Gastrocnemius medialis (tissue), 4 donors: ENCODE results near the gene NLRX1. TPM values are rescaled to one million over a fixed set of nuclear protein-coding genes. Genes with fewer than 3 reads are reported as not detected.

Source experiments
- ATAC-seq, 2 donors: fragments of 150-250 bp; one replicate each; pipeline ENCODE4 v1.9.1; 2016
- DNase-seq, 2 donors: peaks; one replicate each; pipeline ENCODE4 v3.0.0-alpha.2; 2019
- H3K27ac ChIP-seq, 4 donors: fragments of 200-600 bp; sonication (generic); 1 replicate in 1 of 4; 2 replicates in 3 of 4; pipeline ENCODE4 v1.5.1; 2016 to 2018; ENCODE audit warnings: mild to moderate bottlenecking in 2 of 4, moderate library complexity in 1 of 4
- H3K27me3 ChIP-seq, 3 donors: fragments of 200-600 bp; sonication (generic) in 2 of 3; 1 replicate in 1 of 3; 2 replicates in 2 of 3; pipeline versions ENCODE4 v1.5.1 to v1.6.0; 2016 to 2019; ENCODE audit warnings: mild to moderate bottlenecking in 1 of 3, moderate library complexity in 1 of 3
- H3K36me3 ChIP-seq, 2 donors: fragments of 200-600 bp; sonication (generic) in 1 of 2; one replicate each; pipeline ENCODE4 v1.5.1; 2017 to 2018
- H3K4me1 ChIP-seq, 2 donors: fragments of 200-600 bp; sonication (generic) in 1 of 2; one replicate each; pipeline ENCODE4 v1.5.1; 2016 to 2017; ENCODE audit warnings: mild to moderate bottlenecking in 2 of 2
- H3K4me3 ChIP-seq, 4 donors: fragments of 200-600 bp; sonication (generic) in 3 of 4; 1 replicate in 1 of 4; 2 replicates in 3 of 4; pipeline ENCODE4 v1.5.1; 2016 to 2019; ENCODE audit warnings: mild to moderate bottlenecking in 2 of 4
- H3K9me3 ChIP-seq, 3 donors: fragments of 200-600 bp; sonication (generic) in 2 of 3; 1 replicate in 1 of 3; 2 replicates in 2 of 3; pipeline ENCODE4 v1.5.1; 2016 to 2019
- POLR2A ChIP-seq, 2 donors: fragments of 450-650 bp; IDR thresholded peaks; one replicate each; pipeline ENCODE4 v1.6.1; 2017; ENCODE audit warnings: antibody characterized with exemption in 2 of 2, mild to moderate bottlenecking in 2 of 2, moderate library complexity in 2 of 2
- in situ Hi-C, 4 donors: fragments of 200-750 bp; cut with MboI; loops; one replicate each; pipeline versions ENCODE4 v1.15.0 to v1.8.0; 2017; ENCODE audit warnings: low sequenced_read_pairs in 4 of 4
- intact Hi-C: fragments of 100-400 bp; cut with DNase I; formaldehyde crosslinking; loops from one replicate; pipeline ENCODE4 v1.15.1; 2023; ENCODE audit warnings: low total_unique reads
- total RNA-seq, 4 donors: library from RNA; depleted of rRNA; stranded (reverse); fragments of >200 nt; gene quantifications; one replicate each; pipeline versions ENCODE4 v1.1.0 to v1.2.3, GENCODE V29; 2016
- TF ChIP-seq, protein P1 (sequence below), 5 experiments: fragments of 450-650 bp in 3 of 5; fragments of 200-600 bp in 2 of 5; sonication (generic) in 2 of 5; IDR thresholded peaks in 4 of 5; conservative IDR thresholded peaks in 1 of 5; 1 replicate in 4 of 5; 2 replicates in 1 of 5; pipeline ENCODE4 v1.5.1; 2016 to 2019; ENCODE audit warnings: antibody characterized with exemption in 5 of 5, mild to moderate bottlenecking in 3 of 5, moderate library complexity in 3 of 5

NLRX1 gene, protein sequence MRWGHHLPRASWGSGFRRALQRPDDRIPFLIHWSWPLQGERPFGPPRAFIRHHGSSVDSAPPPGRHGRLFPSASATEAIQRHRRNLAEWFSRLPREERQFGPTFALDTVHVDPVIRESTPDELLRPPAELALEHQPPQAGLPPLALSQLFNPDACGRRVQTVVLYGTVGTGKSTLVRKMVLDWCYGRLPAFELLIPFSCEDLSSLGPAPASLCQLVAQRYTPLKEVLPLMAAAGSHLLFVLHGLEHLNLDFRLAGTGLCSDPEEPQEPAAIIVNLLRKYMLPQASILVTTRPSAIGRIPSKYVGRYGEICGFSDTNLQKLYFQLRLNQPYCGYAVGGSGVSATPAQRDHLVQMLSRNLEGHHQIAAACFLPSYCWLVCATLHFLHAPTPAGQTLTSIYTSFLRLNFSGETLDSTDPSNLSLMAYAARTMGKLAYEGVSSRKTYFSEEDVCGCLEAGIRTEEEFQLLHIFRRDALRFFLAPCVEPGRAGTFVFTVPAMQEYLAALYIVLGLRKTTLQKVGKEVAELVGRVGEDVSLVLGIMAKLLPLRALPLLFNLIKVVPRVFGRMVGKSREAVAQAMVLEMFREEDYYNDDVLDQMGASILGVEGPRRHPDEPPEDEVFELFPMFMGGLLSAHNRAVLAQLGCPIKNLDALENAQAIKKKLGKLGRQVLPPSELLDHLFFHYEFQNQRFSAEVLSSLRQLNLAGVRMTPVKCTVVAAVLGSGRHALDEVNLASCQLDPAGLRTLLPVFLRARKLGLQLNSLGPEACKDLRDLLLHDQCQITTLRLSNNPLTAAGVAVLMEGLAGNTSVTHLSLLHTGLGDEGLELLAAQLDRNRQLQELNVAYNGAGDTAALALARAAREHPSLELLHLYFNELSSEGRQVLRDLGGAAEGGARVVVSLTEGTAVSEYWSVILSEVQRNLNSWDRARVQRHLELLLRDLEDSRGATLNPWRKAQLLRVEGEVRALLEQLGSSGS
- total RNA-seq = 10 to 100 TPM; 12.2 to 21.3 (median 16.4) TPM

DNA sequence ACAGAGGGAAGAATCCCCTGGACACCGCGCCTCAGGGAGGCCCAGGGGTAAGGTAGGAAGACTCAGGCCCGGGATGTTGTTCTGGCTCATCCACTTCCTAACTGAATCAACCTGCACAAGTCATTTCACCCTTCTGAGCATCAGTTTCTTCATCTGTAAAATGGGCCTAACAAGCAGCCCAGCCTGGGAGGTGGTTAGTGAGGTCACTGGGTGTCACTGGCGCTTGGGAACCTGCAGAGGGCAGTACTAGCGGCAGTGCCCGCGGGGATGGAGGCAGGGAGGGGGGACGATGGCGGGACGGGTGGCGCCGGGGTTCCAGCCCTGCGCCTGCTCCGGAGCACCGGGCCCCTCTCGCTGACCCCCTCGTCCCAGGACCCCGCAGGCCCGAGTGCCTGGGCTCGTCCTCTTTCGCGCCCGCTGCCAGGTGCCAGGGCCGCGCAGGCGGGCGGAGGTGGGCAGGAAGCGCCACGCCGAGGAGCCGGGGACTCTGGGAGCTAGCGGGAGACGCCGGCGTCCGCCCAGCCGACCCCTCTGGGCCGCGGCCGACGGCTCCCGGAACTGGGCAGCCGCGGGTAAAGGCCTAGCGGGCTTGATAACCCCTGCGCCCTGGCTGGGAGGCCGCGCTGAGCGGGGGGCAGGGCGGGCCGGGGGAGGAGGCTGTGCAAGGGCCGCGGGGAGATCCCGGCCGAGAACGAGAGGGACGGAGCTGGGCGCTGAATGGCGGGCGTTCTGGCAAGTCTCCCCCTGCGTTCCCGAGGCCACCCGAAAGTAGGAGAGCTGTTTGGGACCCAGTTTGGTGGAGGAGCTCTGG lies at the start of gene NLRX1:
TSS of gene NLRX1 (plus strand) at position 255 of the 811 bp plus-strand sequence. CDS start 2,679 bp downstream, outside the sequence.
- Histone ChIP-seq H3K36me3 (peaks cover 0 to 9% of the 10 kb centered on the region in 2 donors), H3K9me3 (no peaks in the 10 kb centered on the region), H3K27ac (peak within 1 kb of the TSS; percentile 82 to 95 (median 92)), H3K4me3 (peak within 1 kb of the TSS; percentile 71 to 91 (median 80)), H3K27me3 (no peaks in the 10 kb centered on the region), H3K4me1 (peaks cover 8 to 10% of the 10 kb centered on the region in 2 donors)
- in situ Hi-C loops (no loop called here), intact Hi-C loops (loop anchor here (1.0 to 5.0 kb wide), 5 partner anchors 29 to 298 kb away; partner anchors contain the start of gene HINFP)
- peak; percentile 92 to 95 for ATAC-seq
- peak; percentile 70 to 82 for DNase-seq
- TF ChIP-seq POLR2A (IDR thresholded peaks at IDR 0.05) = peak; percentile 30 to 62
- TF ChIP-seq, protein P1, sequence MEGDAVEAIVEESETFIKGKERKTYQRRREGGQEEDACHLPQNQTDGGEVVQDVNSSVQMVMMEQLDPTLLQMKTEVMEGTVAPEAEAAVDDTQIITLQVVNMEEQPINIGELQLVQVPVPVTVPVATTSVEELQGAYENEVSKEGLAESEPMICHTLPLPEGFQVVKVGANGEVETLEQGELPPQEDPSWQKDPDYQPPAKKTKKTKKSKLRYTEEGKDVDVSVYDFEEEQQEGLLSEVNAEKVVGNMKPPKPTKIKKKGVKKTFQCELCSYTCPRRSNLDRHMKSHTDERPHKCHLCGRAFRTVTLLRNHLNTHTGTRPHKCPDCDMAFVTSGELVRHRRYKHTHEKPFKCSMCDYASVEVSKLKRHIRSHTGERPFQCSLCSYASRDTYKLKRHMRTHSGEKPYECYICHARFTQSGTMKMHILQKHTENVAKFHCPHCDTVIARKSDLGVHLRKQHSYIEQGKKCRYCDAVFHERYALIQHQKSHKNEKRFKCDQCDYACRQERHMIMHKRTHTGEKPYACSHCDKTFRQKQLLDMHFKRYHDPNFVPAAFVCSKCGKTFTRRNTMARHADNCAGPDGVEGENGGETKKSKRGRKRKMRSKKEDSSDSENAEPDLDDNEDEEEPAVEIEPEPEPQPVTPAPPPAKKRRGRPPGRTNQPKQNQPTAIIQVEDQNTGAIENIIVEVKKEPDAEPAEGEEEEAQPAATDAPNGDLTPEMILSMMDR (IDR thresholded peaks at IDR 0.05 in 4 of 5, conservative IDR thresholded peaks at IDR 0.05 in 1 of 5) = peak; percentile 74 to 92 (median 90)

DNA sequence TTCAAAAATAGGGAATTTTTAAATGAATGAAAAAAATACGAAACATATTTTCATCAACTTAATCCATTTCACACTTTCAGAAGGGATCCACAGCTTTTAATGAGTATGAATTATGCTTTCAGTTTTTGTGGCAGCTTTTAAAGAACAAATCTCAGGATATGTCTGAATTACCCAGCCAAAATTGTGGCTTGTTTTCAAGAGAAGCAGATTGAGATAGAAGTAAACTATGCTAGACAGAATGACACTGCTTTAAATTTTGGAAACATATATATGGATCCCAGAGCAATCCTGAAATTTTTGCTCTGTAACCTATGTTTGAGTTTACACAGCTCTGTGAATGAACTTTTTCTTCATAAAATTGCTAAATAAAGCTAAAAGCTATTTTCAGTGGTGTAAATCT lies 49.6 kb upstream of the NLRX1 start:
- ATAC-seq (no peak), DNase-seq (no peak)
- H3K36me3 ChIP-seq = peaks cover 0 to 30% of the 10 kb centered on the region in 2 donors
- intact Hi-C loops = no loop called here
- H3K9me3 ChIP-seq = no peaks in the 10 kb centered on the region
- H3K4me3 ChIP-seq = no peak overlapping the region
- no peaks in the 10 kb centered on the region for H3K27me3 ChIP-seq
- in situ Hi-C loops = no loop called here
- no peak overlapping the region for H3K27ac ChIP-seq
- H3K4me1 ChIP-seq = peaks cover 16 to 20% of the 10 kb centered on the region in 2 donors
- TF ChIP-seq POLR2A (IDR thresholded peaks at IDR 0.05) = no peak
- TF ChIP-seq, protein P1 (IDR thresholded peaks at IDR 0.05 in 4 of 5, conservative IDR thresholded peaks at IDR 0.05 in 1 of 5) = no peak

DNA sequence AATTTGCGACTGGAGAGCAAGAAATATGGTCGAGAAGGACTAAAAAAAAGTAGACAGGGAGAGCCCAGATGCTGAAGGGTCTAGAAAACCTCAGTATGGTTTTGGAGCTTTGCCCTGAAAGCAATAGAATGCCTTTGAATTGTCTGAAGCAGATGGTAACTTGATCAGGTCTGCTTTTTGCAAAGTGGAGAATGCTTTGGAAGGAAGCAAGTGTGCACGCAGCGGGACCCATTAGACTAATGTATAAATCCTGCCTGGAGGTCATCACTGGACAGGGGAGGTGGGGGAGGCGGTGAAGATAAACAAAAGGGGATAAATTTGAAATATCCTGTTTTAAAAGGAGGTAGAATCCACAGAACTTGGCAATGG lies 47.9 kb upstream of the NLRX1 start:
- H3K4me1 ChIP-seq = peaks cover 16 to 20% of the 10 kb centered on the region in 2 donors
- H3K9me3 ChIP-seq = no peaks in the 10 kb centered on the region
- H3K27ac ChIP-seq = peak overlapping the region; percentile 84 to 90 (median 86)
- no peaks in the 10 kb centered on the region for H3K27me3 ChIP-seq
- TF ChIP-seq, protein P1 (IDR thresholded peaks at IDR 0.05 in 4 of 5, conservative IDR thresholded peaks at IDR 0.05 in 1 of 5) = no peak
- TF ChIP-seq POLR2A (IDR thresholded peaks at IDR 0.05) = no peak
- ATAC-seq (no peak), DNase-seq (no peak)
- intact Hi-C loops (loop anchor here (1.0 to 5.0 kb wide), 6 partner anchors 13 to 179 kb away; partner anchors contain the start of genes C2CD2L, HMBS, HYOU1 and NLRX1), in situ Hi-C loops (no loop called here)
- H3K36me3 ChIP-seq = peaks cover 0 to 31% of the 10 kb centered on the region in 2 donors
- H3K4me3 ChIP-seq = peak overlapping the region; percentile 65 to 88 (median 76)
